HEK293 (cell line): ENCODE results near the gene PDE4D.

Experiments used
- ZNF138 ChIP-seq: fragments of 450-650 bp; formaldehyde crosslinking; IDR thresholded peaks from 2 replicates; pipeline ENCODE4 v1.5.1; 2016; ENCODE audit warnings: missing biosample characterization, missing genetic modification characterization, borderline replicate concordance
- TF ChIP-seq, protein P1 (sequence below): fragments of 450-650 bp; formaldehyde crosslinking; IDR thresholded peaks from 2 replicates; pipeline ENCODE4 v1.5.1; 2016; ENCODE audit warnings: missing biosample characterization, missing genetic modification characterization
- TF ChIP-seq, protein P2 (sequence below): fragments of 450-650 bp; formaldehyde crosslinking; IDR thresholded peaks from 2 replicates; pipeline ENCODE4 v1.5.1; 2016; ENCODE audit warnings: missing biosample characterization, missing genetic modification characterization
- TF ChIP-seq, protein P3 (sequence below): fragments of 450-650 bp; formaldehyde crosslinking; IDR thresholded peaks from 2 replicates; pipeline ENCODE4 v1.5.1; 2017; ENCODE audit warnings: missing biosample characterization, mild to moderate bottlenecking, missing genetic modification characterization, moderate library complexity

DNA sequence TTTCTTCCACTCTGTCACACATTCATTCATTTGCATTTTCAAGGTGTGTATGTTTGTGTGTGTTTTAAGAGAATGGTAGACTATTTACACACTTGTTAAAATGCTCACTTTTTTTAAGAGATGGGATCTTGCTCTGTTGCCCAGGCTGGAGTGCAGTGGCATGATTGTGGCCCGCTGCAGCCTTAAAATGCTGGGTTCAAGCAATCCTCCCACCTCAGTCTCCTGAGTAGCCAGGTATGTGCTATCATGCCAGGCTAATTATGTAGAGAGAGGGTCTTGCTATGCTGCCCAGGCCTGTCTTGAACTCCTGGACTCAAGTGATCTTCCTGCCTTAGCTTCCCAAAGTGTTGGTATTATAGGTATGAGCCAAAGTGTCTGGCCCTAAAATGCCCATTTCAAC lies 173.5 kb downstream of the PDE4D start:
- TF ChIP-seq, protein P1, sequence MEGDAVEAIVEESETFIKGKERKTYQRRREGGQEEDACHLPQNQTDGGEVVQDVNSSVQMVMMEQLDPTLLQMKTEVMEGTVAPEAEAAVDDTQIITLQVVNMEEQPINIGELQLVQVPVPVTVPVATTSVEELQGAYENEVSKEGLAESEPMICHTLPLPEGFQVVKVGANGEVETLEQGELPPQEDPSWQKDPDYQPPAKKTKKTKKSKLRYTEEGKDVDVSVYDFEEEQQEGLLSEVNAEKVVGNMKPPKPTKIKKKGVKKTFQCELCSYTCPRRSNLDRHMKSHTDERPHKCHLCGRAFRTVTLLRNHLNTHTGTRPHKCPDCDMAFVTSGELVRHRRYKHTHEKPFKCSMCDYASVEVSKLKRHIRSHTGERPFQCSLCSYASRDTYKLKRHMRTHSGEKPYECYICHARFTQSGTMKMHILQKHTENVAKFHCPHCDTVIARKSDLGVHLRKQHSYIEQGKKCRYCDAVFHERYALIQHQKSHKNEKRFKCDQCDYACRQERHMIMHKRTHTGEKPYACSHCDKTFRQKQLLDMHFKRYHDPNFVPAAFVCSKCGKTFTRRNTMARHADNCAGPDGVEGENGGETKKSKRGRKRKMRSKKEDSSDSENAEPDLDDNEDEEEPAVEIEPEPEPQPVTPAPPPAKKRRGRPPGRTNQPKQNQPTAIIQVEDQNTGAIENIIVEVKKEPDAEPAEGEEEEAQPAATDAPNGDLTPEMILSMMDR (tag by site-specific recombination): no peak
- TF ChIP-seq, protein P2, sequence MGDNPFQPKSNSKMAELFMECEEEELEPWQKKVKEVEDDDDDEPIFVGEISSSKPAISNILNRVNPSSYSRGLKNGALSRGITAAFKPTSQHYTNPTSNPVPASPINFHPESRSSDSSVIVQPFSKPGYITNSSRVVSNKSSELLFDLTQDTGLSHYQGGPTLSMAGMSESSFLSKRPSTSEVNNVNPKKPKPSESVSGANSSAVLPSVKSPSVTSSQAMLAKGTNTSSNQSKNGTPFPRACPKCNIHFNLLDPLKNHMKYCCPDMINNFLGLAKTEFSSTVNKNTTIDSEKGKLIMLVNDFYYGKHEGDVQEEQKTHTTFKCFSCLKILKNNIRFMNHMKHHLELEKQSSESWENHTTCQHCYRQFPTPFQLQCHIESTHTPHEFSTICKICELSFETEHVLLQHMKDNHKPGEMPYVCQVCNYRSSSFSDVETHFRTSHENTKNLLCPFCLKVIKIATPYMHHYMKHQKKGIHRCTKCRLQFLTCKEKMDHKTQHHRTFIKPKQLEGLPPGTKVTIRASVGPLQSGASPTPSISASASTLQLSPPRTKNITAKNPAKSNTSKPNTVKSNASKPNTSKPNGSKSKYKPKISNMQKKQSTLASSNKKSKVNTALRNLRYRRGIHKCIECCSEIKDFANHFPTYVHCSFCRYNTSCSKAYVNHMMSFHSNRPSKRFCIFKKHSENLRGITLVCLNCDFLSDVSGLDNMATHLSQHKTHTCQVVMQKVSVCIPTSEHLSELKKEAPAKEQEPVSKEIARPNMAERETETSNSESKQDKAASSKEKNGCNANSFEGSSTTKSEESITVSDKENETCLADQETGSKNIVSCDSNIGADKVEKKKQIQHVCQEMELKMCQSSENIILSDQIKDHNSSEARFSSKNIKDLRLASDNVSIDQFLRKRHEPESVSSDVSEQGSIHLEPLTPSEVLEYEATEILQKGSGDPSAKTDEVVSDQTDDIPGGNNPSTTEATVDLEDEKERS: no peak
- TF ChIP-seq ZNF138: no peak
- TF ChIP-seq, protein P3, sequence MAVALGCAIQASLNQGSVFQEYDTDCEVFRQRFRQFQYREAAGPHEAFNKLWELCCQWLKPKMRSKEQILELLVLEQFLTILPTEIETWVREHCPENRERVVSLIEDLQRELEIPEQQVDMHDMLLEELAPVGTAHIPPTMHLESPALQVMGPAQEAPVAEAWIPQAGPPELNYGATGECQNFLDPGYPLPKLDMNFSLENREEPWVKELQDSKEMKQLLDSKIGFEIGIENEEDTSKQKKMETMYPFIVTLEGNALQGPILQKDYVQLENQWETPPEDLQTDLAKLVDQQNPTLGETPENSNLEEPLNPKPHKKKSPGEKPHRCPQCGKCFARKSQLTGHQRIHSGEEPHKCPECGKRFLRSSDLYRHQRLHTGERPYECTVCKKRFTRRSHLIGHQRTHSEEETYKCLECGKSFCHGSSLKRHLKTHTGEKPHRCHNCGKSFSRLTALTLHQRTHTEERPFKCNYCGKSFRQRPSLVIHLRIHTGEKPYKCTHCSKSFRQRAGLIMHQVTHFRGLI (tag by site-specific recombination): no peak
